PC-9 (cell line): ENCODE data around the gene IFNGR2. TPM values are rescaled to one million over a fixed set of nuclear protein-coding genes. Genes with fewer than 3 reads are reported as not detected.
"Not testable (repeated sequence)": the region's sequence is repeated elsewhere in the genome, so short reads cannot be mapped to it uniquely, and the experiment has no call there.

Source experiments
- BruUV-seq: library from RNA; stranded (reverse); fragments of 400-500 nt; replicated peaks from 2 replicates; lab custom pipeline; 2021; lab: Mats Ljungman, UMichigan
- CTCF ChIA-PET: fragments of 300-600 bp; sonication (Branson Sonifier 250); formaldehyde crosslinking; loops from one replicate; lab custom pipeline; 2022; ENCODE audit warnings: antibody characterized with exemption; lab: Charles Lee
- POLR2A ChIA-PET: fragments of 300-600 bp; sonication (Branson Sonifier 250); formaldehyde crosslinking; loops from one replicate; lab custom pipeline; 2022; ENCODE audit warnings: antibody characterized with exemption; ENCODE audit not compliant: unreplicated experiment; lab: Charles Lee
- DNase-seq, 2 experiments: peaks; one replicate each; pipeline versions ENCODE4 v3.0.0 to v3.0.0-alpha.2; 2015 to 2022; ENCODE audit warnings: mixed read lengths in 1 of 2
- H2AFZ ChIP-seq: fragments of 200-600 bp; sonication (generic); 2 replicates; pipeline ENCODE4 v1.8.1; 2017; ENCODE audit warnings: antibody characterized with exemption
- H3F3A ChIP-seq: fragments of 200-600 bp; sonication (generic); 2 replicates; pipeline ENCODE4 v1.8.1; 2017; ENCODE audit warnings: antibody characterized with exemption, mild to moderate bottlenecking, low read depth; ENCODE audit not compliant: insufficient read depth
- H3K27ac ChIP-seq: fragments of 200-600 bp; sonication (generic); 2 replicates; pipeline ENCODE4 v1.6.1; 2016; ENCODE audit warnings: mixed run types
- H3K27me3 ChIP-seq: fragments of 200-600 bp; sonication (generic); 2 replicates; pipeline ENCODE4 v1.6.1; 2016; ENCODE audit warnings: low read depth, mixed run types; ENCODE audit not compliant: insufficient read depth
- H3K36me3 ChIP-seq: fragments of 200-600 bp; sonication (generic); 2 replicates; pipeline ENCODE4 v1.6.1; 2016; ENCODE audit warnings: low read depth, mixed run types
- H3K4me1 ChIP-seq: fragments of 200-600 bp; sonication (generic); replicated peaks from 2 replicates; pipeline ENCODE4 v1.6.1; 2016; ENCODE audit warnings: mixed run types; ENCODE audit not compliant: insufficient read depth
- H3K4me2 ChIP-seq: fragments of 200-600 bp; sonication (generic); 2 replicates; pipeline ENCODE4 v1.6.1; 2017; ENCODE audit warnings: mixed run types
- H3K4me3 ChIP-seq: fragments of 200-600 bp; sonication (generic); 2 replicates; pipeline ENCODE4 v1.6.1; 2016; ENCODE audit warnings: mixed run types
- H3K79me2 ChIP-seq: fragments of 200-600 bp; sonication (generic); 2 replicates; pipeline ENCODE4 v1.6.1; 2017; ENCODE audit warnings: low read depth, mixed run types
- H3K9me2 ChIP-seq: fragments of 200-600 bp; sonication (generic); 2 replicates; pipeline ENCODE4 v1.8.1; 2017; ENCODE audit warnings: mild to moderate bottlenecking; ENCODE audit not compliant: insufficient read depth
- H3K9me3 ChIP-seq: fragments of 200-600 bp; sonication (generic); 2 replicates; pipeline ENCODE4 v1.8.1; 2016; ENCODE audit warnings: low read depth; ENCODE audit not compliant: insufficient read depth
- H4K20me1 ChIP-seq: fragments of 200-600 bp; sonication (generic); 2 replicates; pipeline ENCODE4 v1.8.1; 2017; ENCODE audit not compliant: insufficient read depth
- CTCF ChIP-seq: fragments of 200-600 bp; sonication (generic); conservative IDR thresholded peaks from 2 replicates; pipeline ENCODE4 v1.6.1; 2017; ENCODE audit warnings: mixed run types, antibody characterized with exemption, mild to moderate bottlenecking, moderate library complexity
- EZH2 ChIP-seq: fragments of 200-600 bp; sonication (generic); IDR thresholded peaks from 2 replicates; pipeline ENCODE4 v1.8.0; 2017; ENCODE audit warnings: antibody characterized with exemption, low read depth
- intact Hi-C: fragments of 100-400 bp; cut with micrococcal nuclease; formaldehyde crosslinking; loops from one replicate; pipeline ENCODE4 v1.10.0; 2022; ENCODE audit not compliant: unreplicated experiment
- total RNA-seq: library from RNA; stranded (reverse); gene quantifications from 2 replicates; pipeline ENCODE4 v1.2.3, GENCODE V29; 2021

IFNGR2 gene
- total RNA-seq, 1 experiment from 2014 or later = 16.0 TPM

GRCh38 chr21:33455686-33456446 is 52.7 kb downstream of the IFNGR2 start:
- Histone ChIP-seq H3K9me2 (no peaks in the 10 kb centered on the region), H3K9me3 (no peaks in the 10 kb centered on the region), H4K20me1 (no peaks in the 10 kb centered on the region), H3K27ac (no peak overlapping the region), H3K27me3 (no peaks in the 10 kb centered on the region), H3K4me1 (no peaks in the 10 kb centered on the region), H3K4me2 (no peak overlapping the region), H3F3A (no peaks in the 10 kb centered on the region), H3K79me2 (no peaks in the 10 kb centered on the region), H3K4me3 (no peak overlapping the region), H3K36me3 (no peaks in the 10 kb centered on the region), H2AFZ (no peak overlapping the region)
- POLR2A ChIA-PET = no interaction called here
- TF ChIP-seq CTCF = no peak
- TF ChIP-seq EZH2 = no peak
- no peak for DNase-seq
- CTCF ChIA-PET = no interaction called here
- BruUV-seq = no TSS peak
- intact Hi-C loops = no loop called here

- Histone ChIP-seq H3K9me3 (no peaks in the 10 kb centered on the region), H3K79me2 (no peaks in the 10 kb centered on the region), H2AFZ (no peak overlapping the region), H4K20me1 (no peaks in the 10 kb centered on the region), H3K27ac (no peak overlapping the region), H3K4me3 (no peak overlapping the region), H3F3A (no peaks in the 10 kb centered on the region), H3K9me2 (no peaks in the 10 kb centered on the region), H3K27me3 (no peaks in the 10 kb centered on the region), H3K36me3 (no peaks in the 10 kb centered on the region), H3K4me1 (no peaks in the 10 kb centered on the region), H3K4me2 (no peak overlapping the region)
- intact Hi-C loops = no loop called here
- POLR2A ChIA-PET = no interaction called here
- TF ChIP-seq CTCF (no peak), EZH2 (no peak)
- DNase-seq = no peak
- no TSS peak for BruUV-seq
- CTCF ChIA-PET = interaction anchor here (0.7 kb wide), 1 partner anchor 259 kb away, joined by 6 read pairs; no protein-coding TSS in a partner anchor
Observed at GRCh38 chr21:33458861-33459260, 55.6 kb downstream of the IFNGR2 start.

DNA sequence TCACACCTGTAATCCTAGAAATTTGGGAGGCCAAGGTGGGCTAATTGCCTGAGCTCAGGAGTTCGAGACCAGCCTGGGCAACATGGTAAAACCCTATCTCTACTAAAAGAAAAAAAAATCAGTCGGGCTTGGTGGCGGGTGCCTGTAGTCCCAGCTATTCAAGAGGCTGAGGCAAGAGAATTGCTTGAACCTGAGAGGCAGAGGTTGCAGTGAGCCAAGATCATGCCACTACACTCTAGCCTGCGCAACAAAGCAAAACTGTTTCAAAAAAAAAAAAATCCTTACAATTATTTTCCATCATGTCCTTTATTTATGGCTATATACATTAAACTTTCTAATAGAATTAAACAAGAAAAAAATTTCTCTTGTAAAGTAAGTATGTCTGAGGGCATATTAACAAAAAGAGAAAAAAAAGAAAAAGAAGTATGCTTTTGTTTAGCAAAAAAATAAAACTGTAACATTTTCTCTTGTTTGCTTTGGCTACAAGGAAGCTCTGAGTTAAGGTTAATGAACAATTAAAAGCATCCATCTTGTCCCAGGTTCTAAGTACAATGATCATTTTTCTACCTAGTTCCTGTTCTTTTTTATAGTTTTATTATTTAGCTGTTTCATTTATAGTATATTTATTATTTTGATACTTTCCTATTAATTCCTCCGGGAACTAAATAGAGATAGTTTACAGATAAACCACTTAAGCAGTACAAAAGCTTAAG is 58.5 kb downstream of the IFNGR2 start:
- Histone ChIP-seq H3K9me2 (no peaks in the 10 kb centered on the region), H3K36me3 (no peaks in the 10 kb centered on the region)
- intact Hi-C loops = no loop called here

GRCh38 chr21:33469183-33469582 is 66.0 kb downstream of the IFNGR2 start:
- H3F3A ChIP-seq, H3K9me3 ChIP-seq, POLR2A ChIA-PET, CTCF ChIA-PET, H3K27ac ChIP-seq, H3K36me3 ChIP-seq, BruUV-seq, H3K4me2 ChIP-seq, H4K20me1 ChIP-seq, H3K79me2 ChIP-seq, H3K4me1 ChIP-seq, DNase-seq, H3K9me2 ChIP-seq, H3K4me3 ChIP-seq, H2AFZ ChIP-seq, H3K27me3 ChIP-seq, intact Hi-C loops: not testable (repeated sequence)

More for the DNA sequence above, 58.5 kb downstream of the IFNGR2 start:
- no peaks in the 10 kb centered on the region for H3K27me3 ChIP-seq
- POLR2A ChIA-PET = no interaction called here
- H3K27ac ChIP-seq = no peak overlapping the region
- no peak overlapping the region for H3K4me2 ChIP-seq
- no peaks in the 10 kb centered on the region for H3K4me1 ChIP-seq
- no TSS peak for BruUV-seq
- CTCF ChIA-PET = interaction anchor here (0.6 kb wide), 1 partner anchor 817 kb away, joined by 3 read pairs; no protein-coding TSS in a partner anchor
- no peaks in the 10 kb centered on the region for H3F3A ChIP-seq
- H3K9me3 ChIP-seq = no peaks in the 10 kb centered on the region
- TF ChIP-seq EZH2 = no peak
- TF ChIP-seq CTCF = no peak
- DNase-seq = no peak
- H3K79me2 ChIP-seq = no peaks in the 10 kb centered on the region
- no peaks in the 10 kb centered on the region for H4K20me1 ChIP-seq
- no peak overlapping the region for H2AFZ ChIP-seq
- H3K4me3 ChIP-seq = no peak overlapping the region
